GM23338 (cell line): ENCODE data around the gene RTP5. TPM values are rescaled to one million over a fixed set of nuclear protein-coding genes. Genes with fewer than 3 reads are reported as not detected.

Source experiments
- ATAC-seq: fragments of 200-7000 bp; cut with Tn5 transposase; 3 replicates; pipeline ENCODE4 v1.9.1; 2020
- DNase-seq: peaks from one replicate; pipeline ENCODE4 v3.0.0-alpha.2; 2015; ENCODE audit warnings: low spot score
- H2AFZ ChIP-seq: fragments of 200-600 bp; sonication (generic); 2 replicates; pipeline ENCODE4 v1.8.0; 2016; ENCODE audit warnings: antibody characterized with exemption, mild to moderate bottlenecking, moderate library complexity
- H3F3A ChIP-seq: fragments of 200-600 bp; sonication (generic); replicated peaks from 2 replicates; pipeline ENCODE4 v1.8.0; 2017; ENCODE audit warnings: antibody characterized with exemption, mixed run types, low read depth
- H3K27ac ChIP-seq: fragments of 200-600 bp; sonication (generic); 2 replicates; pipeline ENCODE4 v1.6.1; 2016; ENCODE audit warnings: low read depth
- H3K27me3 ChIP-seq: fragments of 200-600 bp; sonication (generic); 2 replicates; pipeline ENCODE4 v1.8.0; 2016; ENCODE audit warnings: mild to moderate bottlenecking, mixed run types, moderate library complexity; ENCODE audit not compliant: insufficient read depth
- H3K36me3 ChIP-seq: fragments of 200-600 bp; sonication (generic); 2 replicates; pipeline ENCODE4 v1.8.0; 2016; ENCODE audit warnings: mild to moderate bottlenecking; ENCODE audit not compliant: insufficient read depth
- H3K4me1 ChIP-seq: fragments of 200-600 bp; sonication (generic); 2 replicates; pipeline ENCODE4 v1.8.0; 2016; ENCODE audit warnings: mild to moderate bottlenecking, moderate library complexity; ENCODE audit not compliant: insufficient read depth
- H3K4me2 ChIP-seq: fragments of 200-600 bp; sonication (generic); 2 replicates; pipeline ENCODE4 v1.7.1; 2017; ENCODE audit warnings: mixed run types
- H3K4me3 ChIP-seq: fragments of 200-600 bp; sonication (generic); 2 replicates; pipeline ENCODE4 v1.6.1; 2016; ENCODE audit warnings: mixed run types
- H3K79me2 ChIP-seq: fragments of 200-600 bp; sonication (generic); replicated peaks from 2 replicates; pipeline ENCODE4 v1.8.0; 2017; ENCODE audit warnings: mild to moderate bottlenecking; ENCODE audit not compliant: insufficient read depth
- H3K9me2 ChIP-seq: fragments of 200-600 bp; sonication (generic); 2 replicates; pipeline ENCODE4 v1.8.0; 2017; ENCODE audit not compliant: insufficient read depth
- H4K20me1 ChIP-seq: fragments of 200-600 bp; sonication (generic); replicated peaks from 2 replicates; pipeline ENCODE4 v1.8.0; 2017; ENCODE audit warnings: mild to moderate bottlenecking; ENCODE audit not compliant: insufficient read depth
- H3K27ac Mint-ChIP-seq: 2 replicates; pipeline ENCODE4 v1.8.0; 2020; ENCODE audit warnings: inconsistent platforms, mild to moderate bottlenecking, moderate library complexity, mixed read lengths
- H3K27me3 Mint-ChIP-seq: 3 replicates; pipeline ENCODE4 v1.8.0; 2022; ENCODE audit warnings: low read depth, mild to moderate bottlenecking, moderate library complexity, mixed read lengths, inconsistent platforms; ENCODE audit not compliant: insufficient read depth, poor library complexity
- H3K36me3 Mint-ChIP-seq: 3 replicates; pipeline ENCODE4 v1.8.0; 2021; ENCODE audit warnings: low read depth, mild to moderate bottlenecking, inconsistent platforms, moderate library complexity, mixed read lengths
- H3K4me1 Mint-ChIP-seq: 3 replicates; pipeline ENCODE4 v1.8.0; 2020; ENCODE audit warnings: mild to moderate bottlenecking, inconsistent platforms, mixed read lengths
- H3K4me3 Mint-ChIP-seq: 3 replicates; pipeline ENCODE4 v1.8.0; 2021; ENCODE audit warnings: moderate library complexity, mild to moderate bottlenecking, inconsistent platforms, mixed read lengths
- H3K9me3 Mint-ChIP-seq: 3 replicates; pipeline ENCODE4 v1.8.0; 2020; ENCODE audit warnings: moderate library complexity, mild to moderate bottlenecking, inconsistent platforms, mixed read lengths
- CTCF ChIP-seq, 2 experiments: fragments of 200-600 bp in 1 of 2; sonication (generic) in 1 of 2; conservative IDR thresholded peaks; 2 replicates each; pipeline versions ENCODE4 v1.5.1 to v1.6.1; 2016 to 2017; ENCODE audit warnings: antibody characterized with exemption in 2 of 2, low read depth in 2 of 2, mild to moderate bottlenecking in 2 of 2, moderate library complexity in 1 of 2
- ETS1 ChIP-seq: IDR thresholded peaks from 2 replicates; pipeline ENCODE4 v1.6.1; 2016; ENCODE audit warnings: antibody characterized with exemption
- EZH2 ChIP-seq: fragments of 200-600 bp; sonication (generic); IDR thresholded peaks from one replicate; pipeline ENCODE4 v1.8.0; 2017; ENCODE audit warnings: antibody characterized with exemption, mild to moderate bottlenecking, low read depth; ENCODE audit not compliant: unreplicated experiment
- REST ChIP-seq: IDR thresholded peaks from one replicate; pipeline ENCODE4 v1.6.1; 2018; ENCODE audit warnings: antibody characterized with exemption; ENCODE audit not compliant: unreplicated experiment
- STAT1 ChIP-seq: IDR thresholded peaks from one replicate; pipeline ENCODE4 v1.6.1; 2016; ENCODE audit warnings: antibody characterized with exemption; ENCODE audit not compliant: unreplicated experiment
- ZNF331 ChIP-seq: fragments of 250-450 bp; sonication (Bioruptor Pico); IDR thresholded peaks from 2 replicates; pipeline ENCODE4 v1.5.0; 2020; ENCODE audit warnings: low read depth, mild to moderate bottlenecking, moderate library complexity
- ZNF462 ChIP-seq: fragments of 250-450 bp; sonication (Bioruptor Pico); IDR thresholded peaks from 2 replicates; pipeline ENCODE4 v1.5.0; 2020; ENCODE audit warnings: mild to moderate bottlenecking, moderate library complexity
- polyA plus RNA-seq: library from polyadenylated mRNA; unstranded; fragments of >200 nt; fragmentation: Nextera tagmentation; extraction: Ambion mirVana; gene quantifications from 2 replicates; pipeline ENCODE4 v1.2.1, GENCODE V29; 2016
- total RNA-seq: library from RNA; depleted of rRNA; stranded (reverse); fragments of >200 nt; shearing (Covaris generic); gene quantifications from 2 replicates; pipeline ENCODE4 v1.2.3, GENCODE V29; 2014

The RTP5 gene
- total and polyA plus RNA-seq, 2 experiments from 2014 or later, result not detected

- Mint-ChIP-seq H3K27ac (no peak overlapping the region), H3K4me3 (no peak overlapping the region), H3K36me3 (peaks cover 10% of the 10 kb centered on the region), H3K9me3 (peaks cover 17% of the 10 kb centered on the region), H3K4me1 (peaks cover 18% of the 10 kb centered on the region), H3K27me3 (peaks cover 35% of the 10 kb centered on the region)
- H3K9me2 ChIP-seq, result no peaks in the 10 kb centered on the region
- DNase-seq (peak; percentile 84), ATAC-seq (peak; percentile 24)
- H3K36me3 ChIP-seq, result no peaks in the 10 kb centered on the region
- no peak overlapping the region for H3K27ac ChIP-seq
- H3K79me2 ChIP-seq, result no peaks in the 10 kb centered on the region
- no peaks in the 10 kb centered on the region for H4K20me1 ChIP-seq
- TF ChIP-seq REST, result no peak
- TF ChIP-seq ZNF331 (CRISPR knock-in tag), result no peak
- no peak for TF ChIP-seq ZNF462
- TF ChIP-seq ETS1, result no peak
- no peak for TF ChIP-seq STAT1
- no peak for TF ChIP-seq EZH2
- peak; percentile 67 to 90 for TF ChIP-seq CTCF (conservative IDR thresholded peaks at IDR 0.05; ENCODE audit: low read depth in 2 of 2)
- no peaks in the 10 kb centered on the region for H3F3A ChIP-seq
- peak overlapping the region; percentile 70; the same call in 1 of the 2 replicates for H3K4me2 ChIP-seq
- H2AFZ ChIP-seq, result no peak overlapping the region
- no peaks in the 10 kb centered on the region for H3K27me3 ChIP-seq
- H3K4me3 ChIP-seq, result peak overlapping the region; percentile 41; the same call in 1 of the 2 replicates
- H3K4me1 ChIP-seq, result peaks cover 21% of the 10 kb centered on the region
These were observed 8.8 kb downstream of the RTP5 start for GRCh38 chr2:241877989-241878970.
